ENCODE data around the gene PCDHB16. TPM values are rescaled to one million over a fixed set of nuclear protein-coding genes. Genes with fewer than 3 reads are reported as not detected.
A peak's percentile ranks its signal among the peaks of the same experiment; 100 is the strongest.
"Not testable (repeated sequence)": the region's sequence is repeated elsewhere in the genome, so short reads cannot be mapped to it uniquely, and the experiment has no call there.

PCDHB16 gene
- total and polyA plus RNA-seq, 4 experiments from 2014 or later: not detected

- H3K4me3 Mint-ChIP-seq; POLR2A ChIA-PET (ENCODE audit: partially characterized antibody): not testable (repeated sequence)
These were observed 7.7 kb upstream of the PCDHB16 start for GRCh38 chr5:141174291-141175104.

GRCh38 chr5:141175933-141176332 is 6.3 kb upstream of the PCDHB16 start:
- no peak overlapping the region for H3K27ac Mint-ChIP-seq
- H3K9me3 ChIP-seq (ENCODE audit: control insufficient read depth in 1 of 2, low read length in 2 of 2): no peaks in the 10 kb centered on the region
- H3K9me3 Mint-ChIP-seq: peaks cover 0 to 27% (median 15%) of the 10 kb centered on the region in 8 donors
- no peaks in the 10 kb centered on the region for H3K27me3 ChIP-seq (ENCODE audit: insufficient read depth, low read length)
- POLR2A ChIA-PET (ENCODE audit: partially characterized antibody): no interaction called here
- DNase-seq: no peak
- H3K36me3 Mint-ChIP-seq: peaks cover 0 to 4% of the 10 kb centered on the region in 2 donors
- peaks cover 0 to 10% (median 3%) of the 10 kb centered on the region in 4 donors for H3K4me1 Mint-ChIP-seq
- H3K4me1 ChIP-seq (ENCODE audit: insufficient read depth, low read length): no peaks in the 10 kb centered on the region
- no peak overlapping the region for H3K4me3 Mint-ChIP-seq
- H3K4me3 ChIP-seq (ENCODE audit: low read length in 2 of 2): no peak overlapping the region
- intact Hi-C loops (cut with micrococcal nuclease): no loop called here
- CTCF ChIA-PET (ENCODE audit: partially characterized antibody): no interaction called here
- H3K36me3 ChIP-seq (ENCODE audit: insufficient read depth, low read length): no peaks in the 10 kb centered on the region
- no peak overlapping the region for H3K27ac ChIP-seq (ENCODE audit: low read depth, low read length)
- H3K27me3 Mint-ChIP-seq: peaks cover 16 to 21% of the 10 kb centered on the region in 2 donors

More at GRCh38 chr5:141174291-141175104, 7.7 kb upstream of the PCDHB16 start:
- H3K27me3 Mint-ChIP-seq: peaks cover 18 to 22% of the 10 kb centered on the region in 2 donors
- H3K27me3 ChIP-seq (ENCODE audit: insufficient read depth, low read length); H3K36me3 ChIP-seq (ENCODE audit: insufficient read depth, low read length); H3K4me1 ChIP-seq (ENCODE audit: insufficient read depth, low read length); H3K9me3 ChIP-seq (ENCODE audit: control insufficient read depth in 1 of 2, low read length in 2 of 2); H3K27ac Mint-ChIP-seq; intact Hi-C loops (cut with micrococcal nuclease); CTCF ChIA-PET (ENCODE audit: partially characterized antibody); H3K27ac ChIP-seq (ENCODE audit: low read depth, low read length); H3K4me3 ChIP-seq (ENCODE audit: low read length in 2 of 2); H3K36me3 Mint-ChIP-seq; DNase-seq: not testable (repeated sequence)
- peaks cover 0 to 28% (median 13%) of the 10 kb centered on the region in 8 donors for H3K9me3 Mint-ChIP-seq
- H3K4me1 Mint-ChIP-seq: peaks cover 0 to 10% (median 3%) of the 10 kb centered on the region in 4 donors

- H3K27me3 ChIP-seq (ENCODE audit: insufficient read depth, low read length); H3K36me3 ChIP-seq (ENCODE audit: insufficient read depth, low read length); H3K9me3 ChIP-seq (ENCODE audit: control insufficient read depth in 1 of 2, low read length in 2 of 2); H3K4me3 ChIP-seq (ENCODE audit: low read length in 2 of 2); H3K4me1 ChIP-seq (ENCODE audit: insufficient read depth, low read length); H3K27ac Mint-ChIP-seq; H3K4me3 Mint-ChIP-seq; CTCF ChIA-PET (ENCODE audit: partially characterized antibody); intact Hi-C loops (cut with micrococcal nuclease); POLR2A ChIA-PET (ENCODE audit: partially characterized antibody); H3K36me3 Mint-ChIP-seq; H3K27ac ChIP-seq (ENCODE audit: low read depth, low read length): not testable (repeated sequence)
- H3K4me1 Mint-ChIP-seq: peaks cover 0 to 11% (median 0%) of the 10 kb centered on the region in 4 donors
- peaks cover 18 to 27% of the 10 kb centered on the region in 2 donors for H3K27me3 Mint-ChIP-seq
- H3K9me3 Mint-ChIP-seq: peaks cover 0 to 34% (median 15%) of the 10 kb centered on the region in 8 donors
- DNase-seq: peak in 1 of 5 donors; percentile 2
These were observed 4.5 kb upstream of the PCDHB16 start, which contains the start of gene PCDHB8 for GRCh38 chr5:141177577-141178191. Gene PCDHB8 (plus strand): TSS chr5:141177790. CDS start chr5:141178035, 245 bp downstream.

- H3K4me3 ChIP-seq (ENCODE audit: low read length in 2 of 2); H3K4me1 Mint-ChIP-seq; H3K27ac Mint-ChIP-seq; intact Hi-C loops (cut with micrococcal nuclease); H3K36me3 ChIP-seq (ENCODE audit: insufficient read depth, low read length); POLR2A ChIA-PET (ENCODE audit: partially characterized antibody); H3K27ac ChIP-seq (ENCODE audit: low read depth, low read length); H3K36me3 Mint-ChIP-seq; DNase-seq; CTCF ChIA-PET (ENCODE audit: partially characterized antibody); H3K4me1 ChIP-seq (ENCODE audit: insufficient read depth, low read length); H3K27me3 ChIP-seq (ENCODE audit: insufficient read depth, low read length); H3K9me3 ChIP-seq (ENCODE audit: control insufficient read depth in 1 of 2, low read length in 2 of 2); H3K4me3 Mint-ChIP-seq: not testable (repeated sequence)
- peaks cover 0 to 31% (median 18%) of the 10 kb centered on the region in 8 donors for H3K9me3 Mint-ChIP-seq
- H3K27me3 Mint-ChIP-seq: peaks cover 16 to 18% of the 10 kb centered on the region in 2 donors
These were observed 2.8 kb upstream of the PCDHB16 start for GRCh38 chr5:141179371-141179770.

GRCh38 chr5:141179876-141180275 is 2.3 kb upstream of the PCDHB16 start:
- H3K4me1 Mint-ChIP-seq; CTCF ChIA-PET (ENCODE audit: partially characterized antibody); H3K4me1 ChIP-seq (ENCODE audit: insufficient read depth, low read length); H3K27ac ChIP-seq (ENCODE audit: low read depth, low read length); DNase-seq; H3K36me3 Mint-ChIP-seq; H3K27me3 ChIP-seq (ENCODE audit: insufficient read depth, low read length); intact Hi-C loops (cut with micrococcal nuclease); POLR2A ChIA-PET (ENCODE audit: partially characterized antibody); H3K4me3 ChIP-seq (ENCODE audit: low read length in 2 of 2); H3K27ac Mint-ChIP-seq; H3K36me3 ChIP-seq (ENCODE audit: insufficient read depth, low read length); H3K9me3 ChIP-seq (ENCODE audit: control insufficient read depth in 1 of 2, low read length in 2 of 2): not testable (repeated sequence)
- Mint-ChIP-seq H3K27me3 (peaks cover 19 to 22% of the 10 kb centered on the region in 2 donors), H3K9me3 (peaks cover 0 to 35% (median 22%) of the 10 kb centered on the region in 8 donors), H3K4me3 (peak overlapping the region in 1 of 8 donors; percentile 38)

- Mint-ChIP-seq H3K9me3 (peaks cover 0 to 35% (median 21%) of the 10 kb centered on the region in 8 donors), H3K27me3 (peaks cover 18 to 22% of the 10 kb centered on the region in 2 donors), H3K4me3 (no peak overlapping the region), H3K27ac (no peak overlapping the region), H3K36me3 (no peaks in the 10 kb centered on the region), H3K4me1 (peaks cover 0 to 6% (median 0%) of the 10 kb centered on the region in 4 donors)
- ChIA-PET POLR2A (ENCODE audit: partially characterized antibody) (no interaction called here), CTCF (ENCODE audit: partially characterized antibody) (no interaction called here)
- Histone ChIP-seq H3K27ac (ENCODE audit: low read depth, low read length) (no peak overlapping the region), H3K4me3 (ENCODE audit: low read length in 2 of 2) (no peak overlapping the region), H3K36me3 (ENCODE audit: insufficient read depth, low read length) (no peaks in the 10 kb centered on the region), H3K4me1 (ENCODE audit: insufficient read depth, low read length) (no peaks in the 10 kb centered on the region), H3K9me3 (ENCODE audit: control insufficient read depth in 1 of 2, low read length in 2 of 2) (no peaks in the 10 kb centered on the region), H3K27me3 (ENCODE audit: insufficient read depth, low read length) (no peaks in the 10 kb centered on the region)
- no peak for DNase-seq
- intact Hi-C loops (cut with micrococcal nuclease): no loop called here
These were observed 1.9 kb upstream of the PCDHB16 start for GRCh38 chr5:141180313-141180712.

GRCh38 chr5:141184117-141184855 is 2.1 kb downstream of the PCDHB16 start:
- intact Hi-C loops (cut with micrococcal nuclease); CTCF ChIA-PET (ENCODE audit: partially characterized antibody); DNase-seq; H3K9me3 ChIP-seq (ENCODE audit: control insufficient read depth in 1 of 2, low read length in 2 of 2); POLR2A ChIA-PET (ENCODE audit: partially characterized antibody); H3K36me3 ChIP-seq (ENCODE audit: insufficient read depth, low read length); H3K4me1 ChIP-seq (ENCODE audit: insufficient read depth, low read length); H3K27ac ChIP-seq (ENCODE audit: low read depth, low read length); H3K27me3 ChIP-seq (ENCODE audit: insufficient read depth, low read length); H3K4me3 Mint-ChIP-seq; H3K36me3 Mint-ChIP-seq; H3K4me3 ChIP-seq (ENCODE audit: low read length in 2 of 2); H3K27ac Mint-ChIP-seq: not testable (repeated sequence)
- peaks cover 3 to 46% (median 27%) of the 10 kb centered on the region in 8 donors for H3K9me3 Mint-ChIP-seq
- H3K27me3 Mint-ChIP-seq: peaks cover 23 to 38% of the 10 kb centered on the region in 2 donors
- H3K4me1 Mint-ChIP-seq: peaks cover 0 to 16% (median 5%) of the 10 kb centered on the region in 4 donors

Data from CD4-positive, alpha-beta memory T cell (primary cell).